Measurements from ENCODE around the gene HMGXB3.
A peak's percentile ranks its signal among the peaks of the same experiment; 100 is the strongest.

The HMGXB3 gene

GRCh38 chr5:150000990-150001659 is 586 bp downstream of the HMGXB3 start:
- peak overlapping the region; percentile 73 for H3K4me2 ChIP-seq (ENCODE audit: low read length)

GRCh38 chr5:150001660-150002486 is 1.3 kb downstream of the HMGXB3 start:
- peak overlapping the region; percentile 73 for H3K4me2 ChIP-seq (ENCODE audit: low read length)
- H3K27ac ChIP-seq = peak overlapping the region; percentile 90
- H3K36me3 ChIP-seq (ENCODE audit: control insufficient read depth, insufficient read depth, low read length) = no peaks in the 10 kb centered on the region

More at GRCh38 chr5:150000990-150001659, 586 bp downstream of the HMGXB3 start:
- no peaks in the 10 kb centered on the region for H3K27me3 ChIP-seq (ENCODE audit: control insufficient read depth, insufficient read depth, low read length)
- H2AFZ ChIP-seq = peak overlapping the region; percentile 86
- peak overlapping the region; percentile 76 for H3K9ac ChIP-seq
- H3K36me3 ChIP-seq (ENCODE audit: control insufficient read depth, insufficient read depth, low read length) = no peaks in the 10 kb centered on the region
- H3K4me3 ChIP-seq (ENCODE audit: low read depth, low read length) = peak overlapping the region; percentile 94
- peaks cover 10% of the 10 kb centered on the region for H3K79me2 ChIP-seq
- TF ChIP-seq, protein P1, sequence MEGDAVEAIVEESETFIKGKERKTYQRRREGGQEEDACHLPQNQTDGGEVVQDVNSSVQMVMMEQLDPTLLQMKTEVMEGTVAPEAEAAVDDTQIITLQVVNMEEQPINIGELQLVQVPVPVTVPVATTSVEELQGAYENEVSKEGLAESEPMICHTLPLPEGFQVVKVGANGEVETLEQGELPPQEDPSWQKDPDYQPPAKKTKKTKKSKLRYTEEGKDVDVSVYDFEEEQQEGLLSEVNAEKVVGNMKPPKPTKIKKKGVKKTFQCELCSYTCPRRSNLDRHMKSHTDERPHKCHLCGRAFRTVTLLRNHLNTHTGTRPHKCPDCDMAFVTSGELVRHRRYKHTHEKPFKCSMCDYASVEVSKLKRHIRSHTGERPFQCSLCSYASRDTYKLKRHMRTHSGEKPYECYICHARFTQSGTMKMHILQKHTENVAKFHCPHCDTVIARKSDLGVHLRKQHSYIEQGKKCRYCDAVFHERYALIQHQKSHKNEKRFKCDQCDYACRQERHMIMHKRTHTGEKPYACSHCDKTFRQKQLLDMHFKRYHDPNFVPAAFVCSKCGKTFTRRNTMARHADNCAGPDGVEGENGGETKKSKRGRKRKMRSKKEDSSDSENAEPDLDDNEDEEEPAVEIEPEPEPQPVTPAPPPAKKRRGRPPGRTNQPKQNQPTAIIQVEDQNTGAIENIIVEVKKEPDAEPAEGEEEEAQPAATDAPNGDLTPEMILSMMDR (IDR thresholded peaks at IDR 0.05) = no peak
- H3K27ac ChIP-seq = peak overlapping the region; percentile 90
- H3K4me1 ChIP-seq = peaks cover 17% of the 10 kb centered on the region
- H3K9me3 ChIP-seq (ENCODE audit: control insufficient read depth, low read length) = no peaks in the 10 kb centered on the region

GRCh38 chr5:150006318-150006717 is 5.8 kb downstream of the HMGXB3 start:
- H3K79me2 ChIP-seq = peaks cover 13% of the 10 kb centered on the region
- TF ChIP-seq, protein P1 (IDR thresholded peaks at IDR 0.05) = no peak
- no peaks in the 10 kb centered on the region for H3K36me3 ChIP-seq (ENCODE audit: control insufficient read depth, insufficient read depth, low read length)
- no peak overlapping the region for H3K9ac ChIP-seq
- H3K27me3 ChIP-seq (ENCODE audit: control insufficient read depth, insufficient read depth, low read length) = no peaks in the 10 kb centered on the region
- H2AFZ ChIP-seq = no peak overlapping the region
- H3K4me3 ChIP-seq (ENCODE audit: low read depth, low read length) = peak overlapping the region; percentile 41
- peak overlapping the region; percentile 6 for H3K27ac ChIP-seq
- no peaks in the 10 kb centered on the region for H3K9me3 ChIP-seq (ENCODE audit: control insufficient read depth, low read length)
- peak overlapping the region; percentile 34 for H3K4me2 ChIP-seq (ENCODE audit: low read length)
- H3K4me1 ChIP-seq = peaks cover 23% of the 10 kb centered on the region

More at GRCh38 chr5:150001660-150002486, 1.3 kb downstream of the HMGXB3 start:
- Histone ChIP-seq H3K79me2 (peaks cover 10% of the 10 kb centered on the region), H3K4me3 (ENCODE audit: low read depth, low read length) (peak overlapping the region; percentile 94), H3K9ac (no peak overlapping the region), H3K27me3 (ENCODE audit: control insufficient read depth, insufficient read depth, low read length) (no peaks in the 10 kb centered on the region), H3K9me3 (ENCODE audit: control insufficient read depth, low read length) (no peaks in the 10 kb centered on the region), H2AFZ (peak overlapping the region; percentile 86), H3K4me1 (peaks cover 18% of the 10 kb centered on the region)
- TF ChIP-seq, protein P1 (IDR thresholded peaks at IDR 0.05) = peak; percentile 57

DNA sequence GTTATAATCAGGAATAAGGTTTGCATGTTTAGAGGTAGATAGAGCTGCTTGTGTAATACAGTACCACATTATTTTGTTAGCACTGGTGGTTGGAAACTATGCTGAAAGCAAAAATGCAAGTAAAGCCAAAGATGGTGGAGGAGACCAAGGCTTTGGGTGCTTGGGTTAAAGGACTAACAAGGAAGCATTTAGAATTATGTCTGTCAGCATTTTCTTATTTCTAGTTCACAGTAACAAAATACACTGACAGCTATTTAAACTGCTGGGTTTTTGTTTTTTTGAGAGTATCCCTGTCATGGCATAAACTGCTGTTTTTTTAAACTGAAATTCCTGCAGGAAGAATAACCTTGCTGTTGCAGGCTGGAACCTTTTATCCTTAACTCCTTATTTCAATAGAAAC is 6.5 kb downstream of the HMGXB3 start:
- Histone ChIP-seq H3K79me2 (peaks cover 12% of the 10 kb centered on the region), H3K36me3 (ENCODE audit: control insufficient read depth, insufficient read depth, low read length) (no peaks in the 10 kb centered on the region), H3K27me3 (ENCODE audit: control insufficient read depth, insufficient read depth, low read length) (no peaks in the 10 kb centered on the region), H3K9me3 (ENCODE audit: control insufficient read depth, low read length) (no peaks in the 10 kb centered on the region), H3K9ac (no peak overlapping the region), H3K4me2 (ENCODE audit: low read length) (peak overlapping the region; percentile 34), H3K4me1 (peaks cover 19% of the 10 kb centered on the region), H2AFZ (no peak overlapping the region), H3K27ac (peak overlapping the region; percentile 6), H3K4me3 (ENCODE audit: low read depth, low read length) (peak overlapping the region; percentile 41)
- TF ChIP-seq, protein P1 (IDR thresholded peaks at IDR 0.05) = no peak
